HG03565 (cell line): ENCODE measurements around the gene CDH23.

Source experiments
- ATAC-seq: cut with Tn5 transposase; IDR thresholded peaks from one replicate; pipeline ENCODE4 v1.9.1; 2021; ENCODE audit warnings: mild to moderate bottlenecking, moderate library complexity; ENCODE audit not compliant: unreplicated experiment

CDH23 gene

GRCh38 chr10:71746344-71747037 is 349.8 kb downstream of the CDH23 start:
- no peak for ATAC-seq

- no peak for ATAC-seq
Measured at GRCh38 chr10:71747039-71747531, 350.4 kb downstream of the CDH23 start.

GRCh38 chr10:71747551-71748523 is 351.1 kb downstream of the CDH23 start:
- ATAC-seq: no peak

GRCh38 chr10:71748671-71749191 is 352.0 kb downstream of the CDH23 start:
- no peak for ATAC-seq

- ATAC-seq: no peak
Measured at GRCh38 chr10:71749396-71749795, 352.7 kb downstream of the CDH23 start.

GRCh38 chr10:71750124-71750841 is 353.6 kb downstream of the CDH23 start:
- no peak for ATAC-seq

GRCh38 chr10:71750986-71751385 is 354.3 kb downstream of the CDH23 start:
- no peak for ATAC-seq

- no peak for ATAC-seq
Measured at GRCh38 chr10:71751515-71752224, 354.9 kb downstream of the CDH23 start.

GRCh38 chr10:71752391-71753090 is 355.8 kb downstream of the CDH23 start:
- no peak for ATAC-seq

- no peak for ATAC-seq
Measured at GRCh38 chr10:71753091-71753959, 356.6 kb downstream of the CDH23 start.

- ATAC-seq: no peak
Measured at GRCh38 chr10:71753960-71754505, 357.3 kb downstream of the CDH23 start.

GRCh38 chr10:71754562-71754961 is 357.8 kb downstream of the CDH23 start:
- no peak for ATAC-seq

- ATAC-seq: no peak
Measured at GRCh38 chr10:71755179-71755879, 358.6 kb downstream of the CDH23 start.

- no peak for ATAC-seq
Measured at GRCh38 chr10:71756311-71757191, 359.8 kb downstream of the CDH23 start.

- no peak for ATAC-seq
Measured at GRCh38 chr10:71757399-71757922, 360.7 kb downstream of the CDH23 start.

- no peak for ATAC-seq
Measured at GRCh38 chr10:71761105-71761511, 364.4 kb downstream of the CDH23 start.
